H1 (cell line): ENCODE data around the gene KCNG3. TPM values are rescaled to one million over a fixed set of nuclear protein-coding genes. Genes with fewer than 3 reads are reported as not detected.

Experiments
- CTCF ChIA-PET: fragments of 300-600 bp; sonication (Branson Sonifier 250); formaldehyde crosslinking; loops from one replicate; lab custom pipeline; 2021; ENCODE audit not compliant: partially characterized antibody; lab: Charles Lee
- POLR2A ChIA-PET: fragments of 300-600 bp; sonication (Branson Sonifier 250); formaldehyde crosslinking; loops from one replicate; lab custom pipeline; 2021; ENCODE audit warnings: inconsistent platforms; ENCODE audit not compliant: partially characterized antibody; lab: Charles Lee
- DNase-seq, 2 experiments: peaks; one replicate each; pipeline versions ENCODE4 v3.0.0 to v3.0.0-alpha.2; 2010 to 2022; ENCODE audit warnings: low spot score in 2 of 2, low read depth in 1 of 2, mixed read lengths in 1 of 2
- FAIRE-seq: peaks from 2 replicates; lab custom pipeline; 2011; peaks lifted over from hg19 to GRCh38; lab: Jason Lieb, UNC
- H2AFZ ChIP-seq: 2 replicates; pipeline ENCODE4 v1.8.1; 2012; ENCODE audit warnings: low read length, inconsistent platforms
- H2AK5ac ChIP-seq: 2 replicates; pipeline ENCODE4 v1.6.1; 2013; ENCODE audit warnings: low read depth, low read length
- H2BK120ac ChIP-seq: replicated peaks from 2 replicates; pipeline ENCODE3; 2013; ENCODE audit warnings: low read depth, low read length, inconsistent platforms
- H2BK12ac ChIP-seq: 2 replicates; pipeline ENCODE4 v1.6.1; 2013; ENCODE audit warnings: low read depth, low read length
- H2BK15ac ChIP-seq: 2 replicates; pipeline ENCODE4 v1.6.1; 2013; ENCODE audit warnings: low read length
- H2BK20ac ChIP-seq: 2 replicates; pipeline ENCODE4 v1.6.1; 2013; ENCODE audit warnings: low read length
- H2BK5ac ChIP-seq: 2 replicates; pipeline ENCODE4 v1.6.1; 2013; ENCODE audit warnings: low read depth, low read length
- H3K14ac ChIP-seq: 2 replicates; pipeline ENCODE4 v1.6.1; 2013; ENCODE audit warnings: inconsistent platforms; ENCODE audit not compliant: insufficient read length
- H3K18ac ChIP-seq: 2 replicates; pipeline ENCODE4 v1.6.1; 2013; ENCODE audit warnings: low read length; ENCODE audit errors: extremely low read depth
- H3K23ac ChIP-seq: 2 replicates; pipeline ENCODE4 v1.6.1; 2013; ENCODE audit warnings: inconsistent platforms; ENCODE audit not compliant: insufficient read length
- H3K23me2 ChIP-seq: 2 replicates; pipeline ENCODE4 v1.6.1; 2013; ENCODE audit warnings: low read depth, low read length
- H3K27ac ChIP-seq: 2 replicates; pipeline ENCODE4 v1.6.1; 2011; ENCODE audit warnings: low read depth, low read length, inconsistent platforms
- H3K27me3 ChIP-seq, 4 experiments: replicated peaks in 1 of 4; 1 replicate in 1 of 4; 2 replicates in 3 of 4; pipeline versions ENCODE4 v1.6.1 to v1.8.1; 2011 to 2013; ENCODE audit warnings: low read length in 3 of 4, mild to moderate bottlenecking in 3 of 4, inconsistent platforms in 2 of 4, mixed read lengths in 2 of 4, moderate library complexity in 1 of 4; ENCODE audit not compliant: control insufficient read depth in 3 of 4, insufficient read depth in 3 of 4; ENCODE audit errors: extremely low read depth in 1 of 4
- H3K36me3 ChIP-seq, 4 experiments: 2 replicates each; pipeline versions ENCODE4 v1.6.1 to v1.8.1; 2011 to 2013; ENCODE audit warnings: mild to moderate bottlenecking in 4 of 4, low read length in 3 of 4, moderate library complexity in 2 of 4, control low read depth in 1 of 4, inconsistent platforms in 1 of 4; ENCODE audit not compliant: insufficient read depth in 4 of 4, control insufficient read depth in 2 of 4
- H3K4ac ChIP-seq: replicated peaks from 2 replicates; pipeline ENCODE3; 2013; ENCODE audit warnings: low read length, low read depth, mixed read lengths, inconsistent platforms; ENCODE audit not compliant: insufficient read length
- H3K4me1 ChIP-seq, 4 experiments: replicated peaks in 1 of 4; 1 replicate in 1 of 4; 2 replicates in 3 of 4; pipeline versions ENCODE4 v1.6.1 to v1.8.1; 2011 to 2013; ENCODE audit warnings: low read length in 3 of 4, inconsistent platforms in 2 of 4, mixed read lengths in 1 of 4; ENCODE audit not compliant: insufficient read depth in 4 of 4, control insufficient read depth in 3 of 4
- H3K4me2 ChIP-seq, 2 experiments: 2 replicates each; pipeline versions ENCODE4 v1.6.1 to v1.8.1; 2011 to 2013; ENCODE audit warnings: low read depth in 2 of 2, low read length in 2 of 2, control low read depth in 1 of 2, inconsistent platforms in 1 of 2, mild to moderate bottlenecking in 1 of 2; ENCODE audit not compliant: insufficient read depth in 1 of 2
- H3K4me3 ChIP-seq, 4 experiments: fragments of 200-600, 300-600 bp in 1 of 4; sonication (generic), shearing (Covaris generic), sonication (Bioruptor Twin) in 1 of 4; 2 replicates each; pipeline versions ENCODE4 v1.5.1 to v1.8.1; 2011 to 2016; ENCODE audit warnings: low read length in 4 of 4, low read depth in 3 of 4, control low read depth in 2 of 4, inconsistent platforms in 2 of 4, mild to moderate bottlenecking in 2 of 4, mixed read lengths in 1 of 4, moderate library complexity in 1 of 4; ENCODE audit not compliant: insufficient read depth in 2 of 4; ENCODE audit errors: extremely low read depth in 1 of 4
- H3K56ac ChIP-seq: replicated peaks from 2 replicates; pipeline ENCODE3; 2013; ENCODE audit warnings: low read depth, mild to moderate bottlenecking, mixed read lengths, low read length, inconsistent platforms; ENCODE audit not compliant: insufficient read length
- H3K79me1 ChIP-seq: 2 replicates; pipeline ENCODE4 v1.6.1; 2013; ENCODE audit warnings: low read depth, low read length, control low read depth
- H3K79me2 ChIP-seq, 2 experiments: 2 replicates each; pipeline versions ENCODE4 v1.6.1 to v1.8.1; 2012 to 2013; ENCODE audit warnings: low read length in 2 of 2, mild to moderate bottlenecking in 2 of 2, inconsistent platforms in 1 of 2; ENCODE audit not compliant: insufficient read depth in 2 of 2, control insufficient read depth in 1 of 2
- H3K9ac ChIP-seq, 4 experiments: replicated peaks in 1 of 4; 1 replicate in 1 of 4; 2 replicates in 3 of 4; pipeline versions ENCODE4 v1.6.1 to v1.8.1; 2011 to 2013; ENCODE audit warnings: low read depth in 3 of 4, low read length in 3 of 4, control low read depth in 2 of 4, mild to moderate bottlenecking in 2 of 4, moderate library complexity in 2 of 4, inconsistent platforms in 1 of 4; ENCODE audit errors: extremely low read depth in 1 of 4
- H3K9me3 ChIP-seq, 2 experiments: 2 replicates each; pipeline versions ENCODE4 v1.6.1 to v1.8.1; 2012 to 2013; ENCODE audit warnings: mild to moderate bottlenecking in 2 of 2, moderate library complexity in 2 of 2, control low read depth in 1 of 2, inconsistent platforms in 1 of 2, low read depth in 1 of 2, low read length in 1 of 2, mixed read lengths in 1 of 2; ENCODE audit not compliant: insufficient read depth in 2 of 2
- H4K20me1 ChIP-seq, 2 experiments: replicated peaks in 1 of 2; 2 replicates each; pipeline versions ENCODE3 to v1.8.1; 2011 to 2013; ENCODE audit warnings: inconsistent platforms in 2 of 2, low read length in 2 of 2, mild to moderate bottlenecking in 1 of 2; ENCODE audit not compliant: insufficient read depth in 2 of 2, control insufficient read depth in 1 of 2
- H4K5ac ChIP-seq: 2 replicates; pipeline ENCODE4 v1.6.1; 2013; ENCODE audit warnings: low read length, low read depth, mixed read lengths, inconsistent platforms; ENCODE audit not compliant: insufficient read length
- H4K8ac ChIP-seq: 2 replicates; pipeline ENCODE4 v1.8.0; 2013; ENCODE audit warnings: mild to moderate bottlenecking, moderate library complexity, low read length, inconsistent platforms; ENCODE audit not compliant: insufficient read depth; ENCODE audit errors: extremely low read depth
- H4K91ac ChIP-seq: replicated peaks from 2 replicates; pipeline ENCODE3; 2013; ENCODE audit warnings: low read length, mixed read lengths, inconsistent platforms; ENCODE audit not compliant: insufficient read length
- SUZ12 ChIP-seq: fragments of 200-600 bp; sonication (generic); IDR thresholded peaks from 2 replicates; pipeline ENCODE4 v1.6.1; 2012; ENCODE audit warnings: mild to moderate bottlenecking, inconsistent platforms, low read length, moderate library complexity, mixed read lengths
- WGBS, 2 experiments: shearing (Covaris generic) in 1 of 2; methylation state at CpG; one replicate each; pipeline versions ENCODE4 v1.1.6 to v1.1.7; 2013 to 2015; ENCODE audit warnings: low lambda C conversion rate in 2 of 2, mixed read lengths in 2 of 2, inconsistent platforms in 1 of 2, low coverage in 1 of 2, missing lambda C conversion rate in 1 of 2; ENCODE audit not compliant: insufficient replicate concordance in 2 of 2, insufficient coverage in 1 of 2, insufficient read length in 1 of 2; ENCODE audit errors: extremely low coverage in 1 of 2, missing lambda C conversion rate in 1 of 2; 5-methylcytosine and 5-hydroxymethylcytosine counted together
- polyA plus RNA-seq, 7 experiments: library from polyadenylated mRNA; depleted of rRNA in 3 of 7; stranded (reverse) in 5 of 7; unstranded in 2 of 7; fragments of >200 nt in 5 of 7; fragments of 200-250 nt in 2 of 7; gene quantifications; 1 replicate in 5 of 7; 2 replicates in 1 of 7; 4 replicates in 1 of 7; pipeline versions ENCODE4 v1.2.1 to v1.2.3, GENCODE V29; 2011 to 2013; ENCODE audit warnings: missing spikeins in 2 of 7, mixed read lengths in 2 of 7
- total RNA-seq: library from RNA; stranded (reverse); fragmentation: NEBNext Ultra II Directional; extraction: Animal tissue kit (Norgen Biotek cat#: 25700); gene quantifications from 2 replicates; pipeline ENCODE4 v1.2.1, GENCODE V29; 2021
- TF ChIP-seq, protein P1 (sequence below), 3 experiments: IDR thresholded peaks; 1 replicate in 2 of 3; 2 replicates in 1 of 3; pipeline versions ENCODE4 v1.5.1 to v1.6.1; 2011; ENCODE audit warnings: low read length in 3 of 3, mild to moderate bottlenecking in 3 of 3, inconsistent platforms in 2 of 3, low read depth in 1 of 3, moderate library complexity in 1 of 3; ENCODE audit not compliant: insufficient read depth in 1 of 3; ENCODE audit errors: control extremely low read depth in 1 of 3

Gene KCNG3
- total and polyA plus RNA-seq, 2 of the 8 experiments (the other 6 are each of a cell fraction or from before 2014, with no cell fraction given): 8.1 to 21.3 TPM

DNA sequence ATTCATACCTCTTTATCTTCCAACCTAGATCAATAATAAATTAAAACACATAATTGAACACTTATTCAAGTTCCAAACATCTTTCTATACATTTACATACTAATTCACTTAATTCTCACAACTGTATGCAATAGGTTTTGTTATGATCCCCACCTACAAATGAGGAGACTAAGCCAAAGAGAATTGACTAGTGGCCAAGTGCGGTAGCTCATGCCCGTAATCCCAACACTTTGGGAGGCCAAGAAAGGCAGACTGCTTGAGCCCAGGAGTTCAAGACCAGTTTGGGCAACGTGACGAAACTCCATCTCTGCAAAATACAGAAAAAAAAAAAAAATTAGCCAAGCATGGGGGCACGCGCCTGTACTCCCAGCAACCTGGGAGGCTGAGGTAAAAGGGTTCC lies 36.8 kb downstream of the KCNG3 start:
- Histone ChIP-seq H3K4me3 (no peak overlapping the region), H3K23me2 (no peaks in the 10 kb centered on the region), H3K9ac (no peak overlapping the region), H3K79me1 (peaks cover 13% of the 10 kb centered on the region), H3K79me2 (peaks cover 17 to 92% of the 10 kb centered on the region in 2 experiments; a peak in 3 of 4 replicates), H2BK15ac (0 out of 2 replicates have a peak overlapping the region, but pooled peaks have one; percentile 29), H4K8ac (no peak overlapping the region), H3K27ac (no peak overlapping the region), H3K36me3 (peaks cover 0 to 5% (median 0%) of the 10 kb centered on the region in 4 experiments; a peak in 1 of 8 replicates), H3K27me3 (no peaks in the 10 kb centered on the region), H4K5ac (no peak overlapping the region), H2BK120ac (no peak overlapping the region), H3K14ac (no peak overlapping the region), H3K4ac (no peak overlapping the region), H4K91ac (no peak overlapping the region), H3K56ac (no peak overlapping the region), H3K23ac (no peak overlapping the region), H3K18ac (no peak overlapping the region), H4K20me1 (peaks cover 6 to 7% of the 10 kb centered on the region in 2 experiments), H2AK5ac (no peak overlapping the region), H3K9me3 (no peaks in the 10 kb centered on the region), H3K4me1 (peaks cover 2 to 5% (median 4%) of the 10 kb centered on the region in 4 experiments), H2BK5ac (no peak overlapping the region), H2BK12ac (no peak overlapping the region), H3K4me2 (no peak overlapping the region), H2AFZ (no peak overlapping the region), H2BK20ac (no peak overlapping the region)
- WGBS, 2 experiments: 67% methylated on average over 6 of the region's 6 CpGs; no CpG with 5 or more reads in 1 of the 2 experiments
- DNase-seq (no peak), FAIRE-seq (peak; percentile 66)
- ChIA-PET CTCF (interaction anchor here (0.7 to 2.8 kb wide), 22 partner anchors 8 to 1085 kb away, joined by 3 to 11 read pairs (median 4); no protein-coding TSS in a partner anchor), POLR2A (no interaction called here)
- no peak for TF ChIP-seq SUZ12
- TF ChIP-seq, protein P1, sequence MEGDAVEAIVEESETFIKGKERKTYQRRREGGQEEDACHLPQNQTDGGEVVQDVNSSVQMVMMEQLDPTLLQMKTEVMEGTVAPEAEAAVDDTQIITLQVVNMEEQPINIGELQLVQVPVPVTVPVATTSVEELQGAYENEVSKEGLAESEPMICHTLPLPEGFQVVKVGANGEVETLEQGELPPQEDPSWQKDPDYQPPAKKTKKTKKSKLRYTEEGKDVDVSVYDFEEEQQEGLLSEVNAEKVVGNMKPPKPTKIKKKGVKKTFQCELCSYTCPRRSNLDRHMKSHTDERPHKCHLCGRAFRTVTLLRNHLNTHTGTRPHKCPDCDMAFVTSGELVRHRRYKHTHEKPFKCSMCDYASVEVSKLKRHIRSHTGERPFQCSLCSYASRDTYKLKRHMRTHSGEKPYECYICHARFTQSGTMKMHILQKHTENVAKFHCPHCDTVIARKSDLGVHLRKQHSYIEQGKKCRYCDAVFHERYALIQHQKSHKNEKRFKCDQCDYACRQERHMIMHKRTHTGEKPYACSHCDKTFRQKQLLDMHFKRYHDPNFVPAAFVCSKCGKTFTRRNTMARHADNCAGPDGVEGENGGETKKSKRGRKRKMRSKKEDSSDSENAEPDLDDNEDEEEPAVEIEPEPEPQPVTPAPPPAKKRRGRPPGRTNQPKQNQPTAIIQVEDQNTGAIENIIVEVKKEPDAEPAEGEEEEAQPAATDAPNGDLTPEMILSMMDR (IDR thresholded peaks at IDR 0.05; ENCODE audit: control extremely low read depth in 1 of 3, insufficient read depth in 1 of 3, low read depth in 1 of 3, low read length in 3 of 3): peak; percentile 30 to 61 (median 44); a peak in 3 of 4 replicates
